H9 (cell line): Measurements from ENCODE around the gene GPS1. TPM values are rescaled to one million over a fixed set of nuclear protein-coding genes. Genes with fewer than 3 reads are reported as not detected.

ENCODE experiments used
- DNase-seq: peaks from one replicate; pipeline ENCODE4 v3.0.0-alpha.2; 2017
- H2AFZ ChIP-seq: one replicate; pipeline ENCODE4 v1.6.1; 2013; ENCODE audit warnings: mild to moderate bottlenecking, low read length, control low read depth, moderate library complexity
- H2AK5ac ChIP-seq: 2 replicates; pipeline ENCODE4 v1.6.1; 2013; ENCODE audit warnings: low read length, control low read depth, mixed read lengths; ENCODE audit not compliant: insufficient read length
- H2BK120ac ChIP-seq: one replicate; pipeline ENCODE4 v1.6.1; 2013; ENCODE audit warnings: low read depth, mild to moderate bottlenecking, low read length, control low read depth, inconsistent platforms; ENCODE audit not compliant: poor library complexity, severe bottlenecking
- H2BK12ac ChIP-seq: 2 replicates; pipeline ENCODE4 v1.6.1; 2013; ENCODE audit warnings: low read length, control low read depth, mixed read lengths, low read depth; ENCODE audit not compliant: insufficient read length
- H2BK15ac ChIP-seq: 2 replicates; pipeline ENCODE4 v1.6.1; 2013; ENCODE audit warnings: low read depth, low read length, control low read depth
- H2BK20ac ChIP-seq: one replicate; pipeline ENCODE4 v1.6.1; 2013; ENCODE audit warnings: low read depth, mild to moderate bottlenecking, low read length, control low read depth, inconsistent platforms; ENCODE audit not compliant: poor library complexity, severe bottlenecking
- H2BK5ac ChIP-seq: 2 replicates; pipeline ENCODE4 v1.6.1; 2013; ENCODE audit warnings: low read length, control low read depth, mixed read lengths; ENCODE audit not compliant: insufficient read length
- H3K14ac ChIP-seq: 2 replicates; pipeline ENCODE4 v1.6.1; 2013; ENCODE audit warnings: low read length, control low read depth; ENCODE audit not compliant: insufficient read depth
- H3K18ac ChIP-seq: 2 replicates; pipeline ENCODE4 v1.6.1; 2013; ENCODE audit warnings: low read depth, mild to moderate bottlenecking, mixed read lengths, low read length, control low read depth; ENCODE audit not compliant: insufficient read length
- H3K23ac ChIP-seq: 2 replicates; pipeline ENCODE4 v1.6.1; 2013; ENCODE audit warnings: low read length, control low read depth, mixed read lengths, low read depth; ENCODE audit not compliant: insufficient read length
- H3K23me2 ChIP-seq: 2 replicates; pipeline ENCODE4 v1.6.1; 2013; ENCODE audit warnings: low read depth, mild to moderate bottlenecking, mixed read lengths, low read length, control low read depth; ENCODE audit not compliant: insufficient read length, poor library complexity, severe bottlenecking
- H3K27ac ChIP-seq: 2 replicates; pipeline ENCODE4 v1.5.1; 2013; ENCODE audit warnings: low read length, control low read depth, mixed read lengths, low read depth; ENCODE audit not compliant: insufficient read length
- H3K27me3 ChIP-seq: 2 replicates; pipeline ENCODE4 v1.6.1; 2013; ENCODE audit warnings: low read length, control low read depth, inconsistent platforms; ENCODE audit not compliant: insufficient read depth
- H3K4ac ChIP-seq: 2 replicates; pipeline ENCODE4 v1.6.1; 2013; ENCODE audit warnings: low read depth, mild to moderate bottlenecking, control low read depth, inconsistent platforms, low read length, moderate library complexity
- H3K4me1 ChIP-seq: 2 replicates; pipeline ENCODE4 v1.6.1; 2013; ENCODE audit warnings: low read length, control low read depth, inconsistent platforms; ENCODE audit not compliant: insufficient read depth
- H3K4me2 ChIP-seq: 2 replicates; pipeline ENCODE4 v1.6.1; 2013; ENCODE audit warnings: low read length, control low read depth, mixed read lengths; ENCODE audit not compliant: insufficient read length, insufficient read depth
- H3K56ac ChIP-seq: 2 replicates; pipeline ENCODE4 v1.6.1; 2013; ENCODE audit warnings: low read depth, mild to moderate bottlenecking, mixed read lengths, low read length, control low read depth; ENCODE audit not compliant: insufficient read length
- H3K79me1 ChIP-seq: 2 replicates; pipeline ENCODE4 v1.6.1; 2013; ENCODE audit warnings: low read depth, mild to moderate bottlenecking, moderate library complexity, low read length, control low read depth, inconsistent platforms; ENCODE audit not compliant: insufficient read depth, poor library complexity, severe bottlenecking
- H3K79me2 ChIP-seq: 2 replicates; pipeline ENCODE4 v1.6.1; 2013; ENCODE audit warnings: low read length, control low read depth, inconsistent platforms; ENCODE audit not compliant: insufficient read depth
- H3K9ac ChIP-seq: 2 replicates; pipeline ENCODE4 v1.6.1; 2013; ENCODE audit warnings: low read length, control low read depth, mixed read lengths; ENCODE audit not compliant: insufficient read length; ENCODE audit errors: extremely low read depth
- H3K9me3 ChIP-seq: one replicate; pipeline ENCODE4 v1.6.1; 2013; ENCODE audit warnings: low read depth, low read length, inconsistent platforms; ENCODE audit not compliant: control insufficient read depth
- H3T11ph ChIP-seq: one replicate; pipeline ENCODE4 v1.6.1; 2013; ENCODE audit warnings: mild to moderate bottlenecking, low read length, control low read depth, inconsistent platforms
- H4K20me1 ChIP-seq: one replicate; pipeline ENCODE4 v1.6.1; 2013; ENCODE audit not compliant: control insufficient read depth, insufficient read length, insufficient read depth
- H4K5ac ChIP-seq: 2 replicates; pipeline ENCODE4 v1.6.1; 2013; ENCODE audit warnings: low read depth, mild to moderate bottlenecking, mixed read lengths, low read length, control low read depth; ENCODE audit not compliant: insufficient read length
- H4K8ac ChIP-seq: replicated peaks from 2 replicates; pipeline ENCODE4 v1.6.1; 2013; ENCODE audit warnings: low read length, control low read depth, mixed read lengths, low read depth; ENCODE audit not compliant: insufficient read length
- H4K91ac ChIP-seq: 2 replicates; pipeline ENCODE4 v1.6.1; 2013; ENCODE audit warnings: low read depth, mild to moderate bottlenecking, moderate library complexity, mixed read lengths, low read length, control low read depth; ENCODE audit not compliant: insufficient read length
- H3K27ac Mint-ChIP-seq, 3 experiments: 2 replicates in 2 of 3; 3 replicates in 1 of 3; pipeline ENCODE4 v1.8.0; 2020 to 2021; ENCODE audit warnings: mixed read lengths in 3 of 3, mild to moderate bottlenecking in 1 of 3, moderate library complexity in 1 of 3
- H3K27me3 Mint-ChIP-seq: 2 replicates; pipeline ENCODE4 v1.8.0; 2021; ENCODE audit warnings: low read depth, mild to moderate bottlenecking, moderate library complexity, mixed read lengths
- H3K36me3 Mint-ChIP-seq, 3 experiments: 2 replicates in 2 of 3; 3 replicates in 1 of 3; pipeline ENCODE4 v1.8.0; 2020 to 2021; ENCODE audit warnings: low read depth in 3 of 3, mixed read lengths in 3 of 3; ENCODE audit not compliant: insufficient read depth in 1 of 3
- H3K4me1 Mint-ChIP-seq, 2 experiments: 2 replicates each; pipeline ENCODE4 v1.8.0; 2020; ENCODE audit warnings: mixed read lengths in 2 of 2
- H3K4me3 Mint-ChIP-seq, 2 experiments: 2 replicates in 1 of 2; 3 replicates in 1 of 2; pipeline ENCODE4 v1.8.0; 2020 to 2021; ENCODE audit warnings: mild to moderate bottlenecking in 2 of 2, mixed read lengths in 2 of 2, moderate library complexity in 1 of 2
- H3K9me3 Mint-ChIP-seq, 2 experiments: 2 replicates in 1 of 2; 3 replicates in 1 of 2; pipeline ENCODE4 v1.8.0; 2020; ENCODE audit warnings: mild to moderate bottlenecking in 2 of 2, mixed read lengths in 2 of 2, moderate library complexity in 1 of 2
- CTCF ChIP-seq: fragments of 200-600 bp; sonication (generic); conservative IDR thresholded peaks from 3 replicates; pipeline ENCODE4 v1.8.0; 2021; ENCODE audit warnings: antibody characterized with exemption, mild to moderate bottlenecking
- WGBS: extraction: QIAGEN DNeasy Blood & Tissue Kit; methylation state at CpG from one replicate; pipeline ENCODE4 v1.1.7; 2013; ENCODE audit warnings: missing lambda C conversion rate, low lambda C conversion rate, mixed read lengths; ENCODE audit not compliant: insufficient read length; ENCODE audit errors: extremely low coverage; 5-methylcytosine and 5-hydroxymethylcytosine counted together
- total RNA-seq: library from RNA; stranded (reverse); gene quantifications from 2 replicates; pipeline ENCODE4 v1.2.1, GENCODE V29; 2021

GPS1 gene
- total RNA-seq, 1 experiment from 2014 or later: 164 TPM

GRCh38 chr17:82105882-82106687 lies 54.4 kb downstream of the GPS1 start:
- Histone ChIP-seq H3K9me3 (no peaks in the 10 kb centered on the region), H2BK5ac (no peak overlapping the region), H3K9ac (no peak overlapping the region), H3K23me2 (no peaks in the 10 kb centered on the region), H4K5ac (no peak overlapping the region), H2BK12ac (no peak overlapping the region), H3K79me2 (no peaks in the 10 kb centered on the region), H3K14ac (no peak overlapping the region), H2BK20ac (no peak overlapping the region), H3K79me1 (no peaks in the 10 kb centered on the region), H3T11ph (no peak overlapping the region), H3K4me1 (no peaks in the 10 kb centered on the region; the same call in 1 of the 2 replicates), H3K27me3 (no peaks in the 10 kb centered on the region), H3K4ac (no peak overlapping the region), H3K4me2 (no peak overlapping the region), H4K8ac (no peak overlapping the region), H4K91ac (no peak overlapping the region), H3K56ac (no peak overlapping the region), H2AFZ (no peak overlapping the region), H4K20me1 (no peaks in the 10 kb centered on the region), H2AK5ac (no peak overlapping the region), H2BK15ac (no peak overlapping the region), H2BK120ac (no peak overlapping the region), H3K18ac (peak overlapping the region; percentile 15), H3K23ac (no peak overlapping the region), H3K27ac (no peak overlapping the region)
- Mint-ChIP-seq H3K27me3 (peaks cover 40% of the 10 kb centered on the region), H3K4me3 (peak overlapping the region in 1 of 2 experiments; percentile 29; a peak in 1 of 5 replicates), H3K36me3 (peaks cover 0 to 7% (median 0%) of the 10 kb centered on the region in 3 experiments; a peak in 3 of 7 replicates), H3K9me3 (peaks cover 0 to 9% of the 10 kb centered on the region in 2 experiments; a peak in 2 of 5 replicates), H3K4me1 (peaks cover 35 to 67% of the 10 kb centered on the region in 2 experiments), H3K27ac (peak overlapping the region in 1 of 3 experiments; percentile 84; a peak in 2 of 7 replicates)
- WGBS: no CpG with 5 or more reads among the region's 24 CpGs
- peak; percentile 67 for TF ChIP-seq CTCF
- DNase-seq: peak; percentile 95
